GM19455 (cell line): ENCODE measurements around the gene CRYM.
"Not testable (repeated sequence)": the region's sequence is repeated elsewhere in the genome, so short reads cannot be mapped to it uniquely, and the experiment has no call there.

Source experiments
- ATAC-seq: cut with Tn5 transposase; IDR thresholded peaks from one replicate; pipeline ENCODE4 v1.9.1; 2021; ENCODE audit not compliant: unreplicated experiment

Gene CRYM

DNA sequence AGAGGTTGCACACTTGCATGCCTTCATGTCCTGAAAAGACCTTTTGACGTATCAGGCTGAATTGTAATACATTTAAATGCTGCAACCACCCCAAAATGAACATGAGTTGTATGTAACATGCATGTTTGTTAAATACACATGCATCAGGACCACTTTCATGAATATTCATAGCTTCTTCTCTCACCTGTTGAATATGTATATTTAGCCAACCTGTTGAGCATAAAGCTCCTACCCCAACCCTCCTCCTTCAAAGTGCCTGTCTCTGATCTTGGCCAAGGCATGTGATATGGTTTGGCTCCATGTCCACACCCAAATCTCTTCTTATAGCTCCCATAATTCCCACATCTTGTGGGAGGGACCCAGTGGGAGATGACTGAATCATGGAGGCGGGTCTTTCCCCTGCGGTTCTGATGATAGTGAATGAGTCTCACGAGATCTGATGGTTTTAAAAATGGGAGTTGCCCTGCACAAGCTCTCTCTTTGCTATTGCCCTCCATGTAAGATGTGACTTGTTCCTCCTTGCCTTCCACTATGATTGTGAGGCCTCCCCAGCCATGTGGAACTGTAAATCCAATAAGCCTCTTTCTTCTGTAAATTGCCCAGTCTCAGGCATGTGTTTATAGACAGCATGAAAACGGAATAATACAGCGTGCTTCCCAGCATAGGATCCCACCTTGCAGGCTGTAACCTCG is 3.8 kb upstream of the CRYM start:
- ATAC-seq: no peak

DNA sequence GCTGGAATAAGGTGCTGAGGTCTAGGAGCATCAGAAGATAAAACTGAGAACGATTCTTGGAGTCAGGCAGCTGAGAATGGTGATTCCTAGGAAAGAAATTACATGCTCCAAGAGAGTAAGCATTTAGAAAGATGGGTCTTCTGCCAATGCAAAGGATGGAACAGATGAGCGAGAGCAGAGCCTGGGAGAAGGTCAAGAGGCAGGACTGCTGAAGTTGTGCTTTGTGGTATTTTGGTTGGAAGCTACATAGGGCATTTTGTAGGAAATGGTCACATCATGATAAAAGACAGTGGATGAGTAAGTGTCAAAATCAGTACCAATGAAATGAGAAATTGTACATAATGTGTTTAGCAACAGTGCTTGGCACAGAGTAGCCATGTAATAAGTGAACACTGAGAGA is 1.4 kb upstream of the CRYM start:
- ATAC-seq: no peak

DNA sequence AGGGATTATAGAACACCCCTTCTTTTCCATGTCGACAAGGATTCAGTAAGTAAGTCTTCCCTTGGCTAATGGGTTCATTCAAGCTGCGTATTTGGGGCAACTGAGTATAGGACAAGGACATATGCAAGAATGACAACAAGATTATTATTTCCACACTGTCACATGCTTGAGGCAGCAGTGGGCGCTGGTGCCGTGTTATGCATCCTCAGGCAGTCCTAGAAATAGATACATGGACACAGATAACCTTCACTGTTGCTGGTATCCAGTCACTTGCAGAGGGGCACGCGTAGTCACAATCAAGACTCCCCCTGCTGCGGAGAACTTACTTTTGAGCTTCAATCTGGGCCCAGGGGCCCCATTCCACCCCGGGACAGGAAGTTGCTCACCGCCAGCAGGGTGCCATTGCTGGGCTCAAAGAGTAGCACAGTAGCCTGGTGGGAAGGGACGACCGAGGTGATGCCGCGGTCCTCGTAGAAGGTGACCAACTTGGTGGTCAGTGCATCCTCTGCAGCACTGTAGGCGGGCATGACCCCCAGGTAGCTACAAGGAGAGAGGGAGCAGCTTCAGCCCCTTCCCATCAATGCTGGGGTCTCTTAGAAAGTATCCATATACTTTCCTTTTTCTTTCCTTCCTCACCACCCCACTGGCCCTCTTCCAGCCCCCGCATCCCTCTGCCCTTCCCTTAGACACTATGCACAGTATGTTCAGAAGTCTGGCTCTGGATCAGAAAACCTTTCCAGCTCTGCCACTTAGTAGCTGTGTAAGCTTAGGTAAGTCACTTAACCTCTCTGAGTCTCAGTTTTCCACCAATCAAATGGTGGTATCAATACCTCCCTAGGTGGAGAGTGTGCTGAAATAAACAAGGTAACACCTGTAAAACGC is 804 bp downstream of the CRYM start:
- ATAC-seq: no peak

DNA sequence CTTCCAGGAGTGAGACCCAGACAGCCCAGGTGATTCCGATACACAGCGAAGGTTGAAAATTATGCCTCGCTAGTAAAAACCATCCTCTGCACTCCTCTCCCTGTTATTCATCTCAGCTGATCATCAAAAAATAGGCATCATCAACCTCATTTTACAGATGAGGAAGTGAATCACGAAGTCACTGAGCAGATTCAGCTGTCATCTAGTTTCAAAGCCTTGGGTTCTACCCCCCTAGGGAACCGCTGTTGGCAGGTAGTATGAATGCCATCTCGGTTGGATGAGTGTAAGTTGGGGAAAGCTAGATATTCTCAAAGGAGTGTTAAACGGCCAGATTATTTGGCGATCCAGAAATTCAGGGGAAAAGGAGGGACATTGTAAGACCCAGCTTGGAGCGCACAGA is 2.0 kb downstream of the CRYM start:
- no peak for ATAC-seq

DNA sequence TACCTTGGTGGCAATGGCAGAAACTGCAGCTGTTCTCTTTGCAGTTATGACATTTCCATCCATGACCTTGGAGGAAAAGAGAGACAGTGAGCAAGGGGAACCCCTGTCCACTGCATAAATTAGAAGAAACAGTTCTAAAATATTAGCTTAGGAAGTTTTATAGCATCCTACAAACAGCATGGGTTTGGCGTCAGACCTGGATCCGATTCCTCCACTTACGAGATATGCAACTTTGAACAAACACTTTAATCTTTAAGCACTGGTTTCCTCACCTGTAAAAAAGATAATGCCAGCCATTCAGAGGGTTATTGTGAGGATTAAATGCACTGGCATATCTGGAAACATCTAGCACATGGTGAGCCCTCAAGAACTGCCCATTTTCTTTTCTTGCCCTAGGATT is 2.6 kb downstream of the CRYM start:
- ATAC-seq: no peak

DNA sequence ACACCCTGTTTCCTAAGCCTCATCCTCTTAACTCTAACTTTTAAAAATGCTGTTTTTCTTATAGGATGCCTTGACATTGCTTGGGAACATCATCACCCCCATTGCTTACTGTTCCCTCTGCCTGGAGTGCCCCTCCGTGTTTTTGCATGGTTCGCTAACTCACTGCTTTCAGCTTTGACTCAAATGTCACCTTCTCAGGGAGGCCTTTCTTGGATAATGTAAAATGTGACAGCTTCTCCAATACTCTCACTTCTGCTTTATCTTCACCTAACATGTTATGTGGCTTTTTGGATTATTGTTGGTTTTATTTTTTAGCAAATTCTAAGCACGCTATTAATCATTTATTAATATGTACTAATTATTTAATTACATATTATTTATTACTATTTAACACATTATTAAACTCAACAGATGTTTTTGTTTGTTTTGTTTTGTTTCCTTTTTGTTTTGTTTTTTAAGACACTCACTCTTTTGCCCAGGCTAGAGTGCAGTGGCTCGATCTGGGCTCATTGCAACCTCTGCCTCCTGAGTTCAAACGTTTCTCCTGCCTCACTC is 3.8 kb downstream of the CRYM start:
- no peak for ATAC-seq

DNA sequence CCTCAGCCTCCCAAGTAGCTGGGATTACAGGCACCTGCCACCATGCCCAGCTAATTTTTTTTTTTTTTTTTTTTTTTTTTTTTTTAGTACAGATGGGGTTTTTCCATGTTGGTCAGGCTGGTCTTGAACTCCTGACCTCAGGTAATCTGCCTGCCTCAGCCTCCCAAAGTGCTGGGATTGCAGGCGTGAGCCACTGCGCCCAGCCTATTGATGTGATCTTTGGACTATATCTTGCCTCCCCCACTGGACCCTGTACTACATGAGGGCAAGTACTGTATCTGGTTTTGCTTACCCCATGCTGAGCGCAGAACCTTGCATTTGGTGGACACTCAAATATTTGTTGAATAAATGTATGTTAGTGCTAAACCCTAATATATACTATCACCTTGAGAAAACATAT is 5.3 kb downstream of the CRYM start:
- not testable (repeated sequence) for ATAC-seq

DNA sequence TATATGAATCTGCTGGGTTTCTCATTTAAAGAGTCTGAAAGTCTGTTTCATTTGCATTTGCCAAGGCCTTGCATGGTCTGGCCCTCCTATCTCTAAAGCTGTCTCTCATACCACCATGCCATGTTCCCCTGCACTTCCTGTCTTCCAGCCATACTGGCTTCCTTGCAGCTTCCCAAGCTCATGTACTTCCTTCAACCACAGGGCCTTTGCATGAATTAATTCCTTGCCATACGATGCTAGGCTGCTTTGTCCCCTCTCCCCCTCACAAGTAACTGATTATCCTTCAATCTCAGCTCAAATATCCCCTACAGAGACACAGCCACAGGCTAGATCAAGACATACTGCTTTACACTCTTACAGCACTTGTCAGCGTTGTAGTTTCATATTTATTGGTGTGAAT is 5.8 kb downstream of the CRYM start:
- ATAC-seq: no peak

DNA sequence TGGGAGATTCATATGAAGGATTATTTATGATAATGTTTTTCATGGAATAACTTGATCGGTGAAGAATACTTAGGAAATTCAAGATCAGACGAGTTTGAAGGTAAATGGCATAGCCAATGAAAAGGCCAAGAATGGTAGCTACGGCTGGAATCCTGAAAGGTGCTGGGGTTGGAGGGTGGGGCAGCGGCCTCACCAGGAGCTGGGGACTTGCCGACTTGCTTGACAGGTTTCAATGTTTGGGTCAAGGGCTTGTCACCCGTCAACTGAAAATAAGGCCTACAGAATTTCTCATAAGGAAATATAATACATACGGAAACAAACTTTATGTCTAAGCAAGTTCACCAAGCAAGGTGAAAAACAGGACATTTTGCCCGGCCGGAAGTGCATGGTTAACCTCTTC is 9.9 kb downstream of the CRYM start:
- ATAC-seq: no peak

DNA sequence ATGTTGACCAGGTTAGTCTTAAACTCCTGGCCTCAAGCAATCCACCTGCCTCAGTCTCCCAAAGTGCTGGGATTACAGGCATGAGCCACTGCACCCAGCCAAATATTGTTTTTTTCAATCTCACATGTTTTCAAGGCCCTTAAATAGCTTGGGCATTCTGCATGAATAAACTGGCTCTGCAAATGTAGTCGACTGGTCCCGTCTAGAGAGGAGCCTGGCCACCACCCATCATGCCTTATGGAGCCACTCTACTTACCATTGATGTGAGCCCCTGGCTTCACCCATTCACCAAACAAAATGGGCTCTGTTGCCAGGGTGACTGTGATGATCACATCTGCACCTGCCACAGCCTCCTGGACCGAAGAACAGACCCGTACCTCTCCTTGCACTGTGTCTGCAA is 10.8 kb downstream of the CRYM start:
- no peak for ATAC-seq

DNA sequence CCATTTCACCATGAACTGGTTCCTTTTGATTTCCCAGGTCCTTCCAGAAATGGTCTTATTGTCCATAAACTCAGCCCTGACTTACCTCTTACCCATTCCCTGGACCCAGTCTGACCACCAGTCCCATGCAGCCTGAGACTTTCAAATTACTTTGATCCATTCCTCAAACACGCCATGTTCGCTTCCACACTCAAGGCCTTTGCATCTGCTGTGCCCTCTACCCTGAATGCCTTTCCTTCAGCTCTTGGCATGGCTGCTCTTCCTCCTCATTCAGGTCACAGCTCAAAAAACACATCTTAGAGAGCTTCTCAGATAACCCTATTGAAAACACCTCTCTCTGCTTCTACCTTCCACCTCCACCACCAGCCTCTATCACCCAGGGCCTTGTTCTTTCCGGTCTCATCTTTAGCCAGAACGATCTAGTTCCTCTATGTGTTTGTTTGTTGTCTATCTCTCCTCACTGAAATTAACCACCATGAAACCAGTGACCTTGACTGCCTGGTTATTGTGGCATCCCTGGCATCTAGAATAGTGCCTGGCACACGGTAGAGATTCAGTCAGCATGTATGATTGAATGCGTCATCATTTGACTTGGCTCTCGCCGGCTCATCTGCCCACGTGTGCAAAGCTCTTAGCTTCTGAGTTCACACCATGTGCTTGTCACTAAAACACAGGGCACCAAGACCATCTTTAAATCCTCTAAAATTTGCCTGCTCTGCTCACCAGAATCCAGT is 12.8 kb downstream of the CRYM start:
- ATAC-seq: no peak

DNA sequence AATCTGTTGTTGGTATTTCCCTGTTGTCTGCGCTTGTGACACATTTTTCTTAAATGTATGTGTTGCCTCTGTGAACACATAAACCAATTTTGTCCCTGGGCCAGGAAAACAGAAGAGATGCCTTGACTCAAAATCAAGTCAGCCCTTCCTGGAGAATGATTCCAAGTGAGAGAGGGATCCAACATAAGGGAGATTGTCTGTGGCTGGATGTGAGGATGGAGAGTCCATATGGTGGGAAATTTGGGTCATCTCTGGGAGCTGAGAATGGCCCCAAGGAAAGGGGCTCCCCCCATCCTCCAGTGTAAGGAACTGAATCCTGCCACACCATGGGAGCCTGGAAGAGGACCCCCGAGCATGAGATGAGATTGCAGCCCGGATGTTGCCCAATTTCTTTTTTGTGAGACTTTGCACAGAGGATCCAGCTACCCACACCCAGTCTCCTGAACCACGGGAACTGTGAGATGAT is 13.5 kb downstream of the CRYM start:
- ATAC-seq: no peak

DNA sequence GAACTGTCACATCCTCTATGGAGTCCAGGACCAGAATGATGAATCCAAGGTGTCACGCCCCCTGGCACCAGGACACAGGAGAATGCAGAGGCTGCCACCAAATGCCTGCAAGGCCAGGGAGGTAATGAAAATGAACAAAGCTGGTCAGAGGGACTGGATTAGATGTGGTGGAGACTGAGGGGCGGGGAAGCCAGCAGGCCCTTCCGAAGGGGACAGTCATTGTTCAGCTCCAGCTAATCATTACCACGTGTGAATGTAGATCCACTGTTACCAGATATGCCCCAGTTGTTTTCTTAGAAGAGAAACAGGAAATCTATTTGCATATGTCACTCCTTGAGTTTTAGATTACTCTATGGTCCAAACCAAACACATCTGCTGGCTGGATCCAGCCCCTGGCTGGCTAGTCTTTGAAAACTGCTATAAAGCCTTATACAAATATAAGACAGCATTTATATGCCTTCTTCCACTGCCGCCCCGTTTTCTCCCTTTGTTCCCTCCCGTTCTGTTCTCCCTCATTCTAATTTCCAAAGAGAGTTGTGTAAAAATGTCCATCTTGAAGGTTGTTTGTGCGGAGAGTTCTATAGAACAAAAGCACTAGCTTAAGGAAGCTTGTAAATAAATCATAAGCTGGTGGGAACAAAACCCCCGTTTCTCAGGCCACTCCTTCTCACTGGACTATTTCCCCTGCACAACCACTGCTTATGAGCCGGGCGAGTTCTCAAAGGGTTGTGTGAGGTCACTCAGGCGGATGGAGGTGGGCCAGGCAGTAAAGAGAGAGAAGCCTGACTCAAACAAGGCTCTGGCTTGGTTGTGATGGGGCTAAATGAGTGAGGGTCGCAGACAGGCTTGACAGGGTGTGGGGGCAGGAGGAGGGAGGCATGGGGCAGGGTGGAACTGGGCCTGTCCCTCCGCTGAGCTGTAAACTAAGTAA is 14.2 kb downstream of the CRYM start:
- no peak for ATAC-seq

DNA sequence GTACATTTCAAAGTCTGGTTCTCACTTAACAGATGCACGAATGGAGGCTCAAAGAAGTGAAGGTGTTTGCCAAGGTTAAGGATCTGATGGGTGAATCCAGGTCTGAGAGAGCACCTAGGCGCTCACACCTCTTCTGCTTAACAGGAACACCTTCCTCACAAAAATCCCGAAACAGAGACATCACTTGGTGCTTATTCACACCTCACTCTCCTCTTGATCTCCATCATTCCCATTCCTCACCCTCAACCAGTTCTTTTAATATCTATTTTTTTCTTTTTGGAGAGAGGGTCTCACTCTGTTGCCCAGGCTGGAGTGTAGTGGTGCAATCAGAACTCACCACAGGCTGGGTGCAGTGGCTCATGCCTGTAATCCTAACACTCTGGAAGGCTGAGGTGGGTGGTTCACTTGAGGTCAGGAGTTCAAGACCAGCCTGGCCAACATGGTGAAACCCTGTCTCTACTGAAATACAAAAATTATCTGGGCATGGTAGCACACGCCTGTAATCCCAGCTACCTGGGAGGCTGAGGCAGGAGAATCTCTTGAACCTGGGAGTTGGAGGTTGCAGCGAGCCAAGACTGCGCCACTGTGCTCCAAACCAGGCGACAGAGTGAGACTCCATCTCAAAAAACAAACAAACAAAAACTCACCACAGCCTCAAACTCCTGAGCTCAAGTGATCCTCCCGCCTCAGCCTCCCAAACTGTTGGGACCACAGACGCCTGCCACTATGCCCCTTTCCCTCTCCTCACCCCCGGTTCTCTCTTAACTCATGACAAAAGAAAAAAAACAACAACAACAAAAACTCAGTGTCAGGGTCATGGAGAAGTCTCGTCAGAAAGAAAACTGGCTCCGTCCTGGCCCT is 15.1 kb downstream of the CRYM start:
- ATAC-seq: no peak

DNA sequence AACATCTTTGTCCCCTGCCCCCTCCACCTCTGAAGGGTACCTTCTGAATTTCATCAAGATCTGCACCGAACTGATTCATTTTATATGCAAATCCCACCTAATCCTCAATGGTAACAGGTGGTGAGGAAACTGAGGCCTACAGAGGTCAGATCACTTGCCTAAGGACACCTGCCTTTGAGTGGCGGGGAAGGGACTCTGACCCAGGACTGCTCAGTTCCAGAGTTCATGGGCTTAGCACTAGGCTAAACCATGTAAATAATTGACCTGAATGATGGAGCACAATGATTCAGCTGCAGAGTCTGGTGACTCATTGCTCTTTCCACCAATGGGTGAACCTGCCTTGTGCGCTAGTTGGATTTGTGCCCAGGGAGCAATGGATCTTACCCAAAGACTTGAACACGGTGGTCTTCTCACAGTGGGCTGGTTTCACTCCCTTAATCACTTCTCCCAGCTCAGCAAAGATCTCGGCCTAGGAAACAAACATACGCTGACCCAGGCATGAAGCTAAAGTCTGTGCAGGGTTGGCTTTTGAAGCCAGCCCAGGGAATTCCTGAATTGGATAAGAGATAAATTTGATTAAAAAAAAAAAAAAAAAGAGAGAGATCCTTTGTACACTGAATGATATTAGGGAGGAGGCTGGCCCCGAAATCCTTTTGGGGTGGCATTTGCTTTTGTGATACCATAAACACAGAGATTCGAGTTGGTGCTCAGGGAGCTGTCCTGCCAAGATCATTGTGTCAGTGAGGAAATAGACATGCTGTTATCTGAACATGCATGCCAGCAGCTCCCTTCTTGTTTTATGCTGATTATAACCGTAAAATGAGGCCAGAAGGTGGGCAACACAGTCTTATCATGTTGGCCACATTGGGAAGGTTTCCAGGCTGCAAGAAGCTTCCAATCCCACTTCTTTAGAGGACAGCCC is 17.0 kb downstream of the CRYM start:
- ATAC-seq: no peak

DNA sequence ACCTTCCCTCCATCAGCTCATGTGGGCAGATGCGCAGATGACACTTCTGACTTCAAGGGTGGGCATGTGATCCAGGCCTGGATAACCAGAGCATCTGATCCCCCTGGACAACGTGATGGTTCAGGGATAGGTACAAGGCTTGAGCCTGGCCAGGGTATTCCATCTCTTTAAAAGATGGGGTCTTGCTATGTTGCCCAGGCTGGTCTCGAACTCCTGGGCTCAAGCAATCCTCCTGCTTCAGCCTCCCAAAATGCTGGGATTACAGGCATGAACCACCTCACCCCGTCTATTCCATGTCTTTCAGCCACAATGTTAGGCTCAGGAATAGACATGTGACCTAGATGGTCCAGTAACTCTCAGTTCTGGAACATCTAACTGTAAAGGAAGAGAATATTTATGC is 20.8 kb downstream of the CRYM start:
- no peak for ATAC-seq

DNA sequence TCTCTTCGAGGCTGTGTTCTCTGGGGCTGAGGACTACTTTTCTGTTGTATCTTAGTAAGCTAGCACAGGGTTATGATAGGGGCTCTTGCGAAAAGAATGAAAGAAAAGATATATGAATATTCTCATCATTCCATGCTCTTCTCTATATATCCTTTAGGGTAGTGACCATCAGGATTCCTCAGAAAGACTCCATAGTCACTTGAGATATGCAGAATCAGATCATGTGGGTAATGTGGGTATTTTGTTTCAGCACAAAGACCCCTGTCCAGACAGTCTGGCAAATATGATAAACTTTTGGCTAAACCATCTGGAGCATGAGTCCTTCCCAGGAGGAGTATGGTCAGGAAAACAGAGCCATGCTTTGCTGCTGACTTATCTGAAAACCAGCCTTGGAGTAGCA is 21.5 kb downstream of the CRYM start:
- no peak for ATAC-seq

DNA sequence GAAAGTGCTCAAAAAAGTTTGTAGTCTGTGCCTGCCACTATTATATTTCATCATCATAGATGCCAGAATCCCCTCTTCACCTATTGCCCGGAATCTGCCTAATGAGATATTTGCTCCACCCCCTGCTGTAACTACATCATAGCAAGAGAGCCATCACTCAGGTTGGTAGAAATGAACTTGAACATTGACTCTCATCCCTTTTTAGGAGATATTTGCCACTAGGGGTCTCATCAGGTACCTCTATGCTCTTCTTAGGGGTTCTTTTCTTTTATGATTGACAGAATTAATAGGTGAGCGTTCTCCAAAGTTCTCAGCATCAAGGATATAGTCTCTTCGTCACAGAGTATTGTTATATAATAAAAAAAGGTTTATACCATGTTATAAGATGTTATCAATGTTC is 24.6 kb downstream of the CRYM start:
- ATAC-seq: no peak
